NT2/D1 (cell line): Measurements from ENCODE around the gene NDST3.

Source experiments
- SUZ12 ChIP-seq: IDR thresholded peaks from 2 replicates; pipeline ENCODE4 v1.6.1; 2011; ENCODE audit not compliant: insufficient read length, insufficient read depth; ENCODE audit errors: extremely low read depth
- ZNF274 ChIP-seq: IDR thresholded peaks from 2 replicates; pipeline ENCODE4 v1.6.1; 2011; ENCODE audit warnings: mild to moderate bottlenecking, low read depth, low read length

DNA sequence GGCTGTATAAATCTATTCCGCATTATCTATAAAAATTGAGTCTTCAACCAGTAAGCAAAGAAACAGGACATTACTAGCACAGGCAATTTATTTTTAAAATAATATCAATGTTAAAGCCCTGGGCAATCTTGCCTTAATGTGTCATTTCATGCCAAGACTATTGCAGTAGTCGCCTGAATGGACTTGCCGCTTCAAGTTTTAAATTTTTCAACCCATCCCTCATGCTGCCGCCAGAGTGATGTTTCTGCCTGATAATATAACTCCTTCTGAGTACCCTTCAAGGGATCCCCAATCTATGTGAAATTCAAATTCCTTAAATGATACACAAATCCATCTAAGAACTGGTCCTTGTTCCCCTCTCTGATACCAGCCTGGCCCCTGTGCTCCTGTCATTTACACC, 251.6 kb downstream of the NDST3 start:
- TF ChIP-seq ZNF274 (no peak), SUZ12 (no peak)
